ENCODE data around the gene EXOC4. TPM values are rescaled to one million over a fixed set of nuclear protein-coding genes. Genes with fewer than 3 reads are reported as not detected.

The EXOC4 gene
- polyA plus RNA-seq, 1 experiment = 45.9 TPM

- ChIA-PET POLR2A (no interaction called here), CTCF (interaction anchor here (0.6 to 0.7 kb wide), 2 partner anchors 13 kb away, joined by 3 read pairs; no protein-coding TSS in a partner anchor)
- TF ChIP-seq CTCF (IDR thresholded peaks at IDR 0.05; ENCODE audit: insufficient read depth, low read depth, low read length) = no peak
Observed at GRCh38 chr7:134004829-134005505, 752.1 kb downstream of the EXOC4 start.

GRCh38 chr7:134009314-134010110, 756.6 kb downstream of the EXOC4 start:
- CTCF ChIA-PET = interaction anchor here (2.0 kb wide), 1 partner anchor 13 kb away, joined by 4 read pairs; no protein-coding TSS in a partner anchor
- Histone ChIP-seq H3K27me3 (ENCODE audit: control insufficient read depth, insufficient read depth, low read length) (no peaks in the 10 kb centered on the region), H3K36me3 (ENCODE audit: control insufficient read depth, insufficient read depth, low read length) (no peaks in the 10 kb centered on the region), H3K4me3 (ENCODE audit: low read depth, low read length) (no peak overlapping the region)
- no peak for DNase-seq (ENCODE audit: low read depth)
- POLR2A ChIA-PET = no interaction called here
- TF ChIP-seq CTCF (IDR thresholded peaks at IDR 0.05; ENCODE audit: insufficient read depth, low read depth, low read length) = no peak

More at GRCh38 chr7:134004829-134005505, 752.1 kb downstream of the EXOC4 start:
- H3K36me3 ChIP-seq (ENCODE audit: control insufficient read depth, insufficient read depth, low read length) = no peaks in the 10 kb centered on the region
- no peak overlapping the region for H3K4me3 ChIP-seq (ENCODE audit: low read depth, low read length)
- no peak for DNase-seq (ENCODE audit: low read depth)
- H3K27me3 ChIP-seq (ENCODE audit: control insufficient read depth, insufficient read depth, low read length) = no peaks in the 10 kb centered on the region

- DNase-seq (ENCODE audit: low read depth) = no peak
- no peak for TF ChIP-seq CTCF (IDR thresholded peaks at IDR 0.05; ENCODE audit: insufficient read depth, low read depth, low read length)
- POLR2A ChIA-PET = no interaction called here
Observed at GRCh38 chr7:134013249-134013648, 760.4 kb downstream of the EXOC4 start.

GRCh38 chr7:134014935-134015334, 762.1 kb downstream of the EXOC4 start:
- TF ChIP-seq CTCF (IDR thresholded peaks at IDR 0.05; ENCODE audit: insufficient read depth, low read depth, low read length) = no peak
- DNase-seq (ENCODE audit: low read depth) = no peak
- CTCF ChIA-PET = interaction anchor here (1.1 kb wide), 1 partner anchor 406 kb away, joined by 3 read pairs; no protein-coding TSS in a partner anchor
- POLR2A ChIA-PET = no interaction called here
- no peaks in the 10 kb centered on the region for H3K27me3 ChIP-seq (ENCODE audit: control insufficient read depth, insufficient read depth, low read length)
- H3K36me3 ChIP-seq (ENCODE audit: control insufficient read depth, insufficient read depth, low read length) = no peaks in the 10 kb centered on the region
- no peak overlapping the region for H3K4me3 ChIP-seq (ENCODE audit: low read depth, low read length)

More at GRCh38 chr7:134013249-134013648, 760.4 kb downstream of the EXOC4 start:
- CTCF ChIA-PET = no interaction called here
- no peaks in the 10 kb centered on the region for H3K36me3 ChIP-seq (ENCODE audit: control insufficient read depth, insufficient read depth, low read length)
- H3K27me3 ChIP-seq (ENCODE audit: control insufficient read depth, insufficient read depth, low read length) = no peaks in the 10 kb centered on the region
- H3K4me3 ChIP-seq (ENCODE audit: low read depth, low read length) = no peak overlapping the region

GRCh38 chr7:134016223-134016941, 763.5 kb downstream of the EXOC4 start:
- DNase-seq (ENCODE audit: low read depth) = no peak
- Histone ChIP-seq H3K4me3 (ENCODE audit: low read depth, low read length) (no peak overlapping the region), H3K27me3 (ENCODE audit: control insufficient read depth, insufficient read depth, low read length) (no peaks in the 10 kb centered on the region), H3K36me3 (ENCODE audit: control insufficient read depth, insufficient read depth, low read length) (no peaks in the 10 kb centered on the region)
- ChIA-PET POLR2A (no interaction called here), CTCF (interaction anchor here (0.7 to 1.7 kb wide), 11 partner anchors 8 to 770 kb away, joined by 3 to 9 read pairs (median 3); no protein-coding TSS in a partner anchor)
- peak; percentile 76 for TF ChIP-seq CTCF (IDR thresholded peaks at IDR 0.05; ENCODE audit: insufficient read depth, low read depth, low read length)
